NB4 (cell line): ENCODE results near the gene ARHGAP30.

Experiments used
- DNase-seq: peaks from one replicate; pipeline ENCODE4 v3.0.0; 2010; ENCODE audit warnings: low read depth
- H3K4me3 ChIP-seq: one replicate; pipeline ENCODE4 v1.5.1; 2011; ENCODE audit warnings: mild to moderate bottlenecking, low read depth, low read length, moderate library complexity
- TF ChIP-seq, protein P1 (sequence below): IDR thresholded peaks from one replicate; pipeline ENCODE4 v1.5.1; 2012; ENCODE audit warnings: low read depth, low read length
- TF ChIP-seq, protein P2 (sequence below): IDR thresholded peaks from 2 replicates; pipeline ENCODE4 v1.6.1; 2011; ENCODE audit warnings: low read depth, low read length

The ARHGAP30 gene

DNA sequence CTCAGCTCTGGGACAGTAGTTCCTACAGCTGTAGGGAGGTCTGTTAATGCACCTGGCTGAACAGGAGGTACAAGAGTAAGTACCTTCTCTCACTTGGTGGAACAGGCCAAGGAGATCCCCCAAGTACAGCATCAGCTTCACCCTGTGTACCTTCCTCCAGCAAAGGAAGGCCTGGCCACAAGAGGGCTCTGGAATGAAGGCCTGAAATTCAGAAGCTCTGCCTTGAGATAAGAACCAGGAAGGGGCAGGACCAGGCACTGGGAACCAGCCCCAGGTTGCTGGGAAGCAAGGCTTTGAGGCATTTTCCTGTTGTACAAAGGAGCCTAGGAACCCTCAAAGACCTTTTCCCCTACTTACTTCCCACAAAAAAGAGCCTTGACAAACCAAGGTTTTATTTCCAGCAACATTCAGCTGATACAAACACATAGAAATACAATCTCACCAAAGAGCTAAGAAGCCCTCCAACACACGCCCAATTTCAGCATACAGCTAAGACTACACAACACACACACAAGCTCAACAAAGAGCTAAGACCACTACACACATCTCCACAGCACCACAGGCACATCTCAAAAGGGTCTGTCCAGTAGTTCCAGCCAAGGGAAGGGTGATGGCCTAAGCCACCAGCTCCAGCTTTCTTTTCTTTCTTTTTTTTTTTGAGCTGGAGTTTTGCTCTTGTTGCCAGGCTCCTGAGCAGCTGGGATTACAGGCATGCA lies 72.2 kb downstream of the ARHGAP30 start:
- DNase-seq, result peak; percentile 68
- TF ChIP-seq, protein P1, sequence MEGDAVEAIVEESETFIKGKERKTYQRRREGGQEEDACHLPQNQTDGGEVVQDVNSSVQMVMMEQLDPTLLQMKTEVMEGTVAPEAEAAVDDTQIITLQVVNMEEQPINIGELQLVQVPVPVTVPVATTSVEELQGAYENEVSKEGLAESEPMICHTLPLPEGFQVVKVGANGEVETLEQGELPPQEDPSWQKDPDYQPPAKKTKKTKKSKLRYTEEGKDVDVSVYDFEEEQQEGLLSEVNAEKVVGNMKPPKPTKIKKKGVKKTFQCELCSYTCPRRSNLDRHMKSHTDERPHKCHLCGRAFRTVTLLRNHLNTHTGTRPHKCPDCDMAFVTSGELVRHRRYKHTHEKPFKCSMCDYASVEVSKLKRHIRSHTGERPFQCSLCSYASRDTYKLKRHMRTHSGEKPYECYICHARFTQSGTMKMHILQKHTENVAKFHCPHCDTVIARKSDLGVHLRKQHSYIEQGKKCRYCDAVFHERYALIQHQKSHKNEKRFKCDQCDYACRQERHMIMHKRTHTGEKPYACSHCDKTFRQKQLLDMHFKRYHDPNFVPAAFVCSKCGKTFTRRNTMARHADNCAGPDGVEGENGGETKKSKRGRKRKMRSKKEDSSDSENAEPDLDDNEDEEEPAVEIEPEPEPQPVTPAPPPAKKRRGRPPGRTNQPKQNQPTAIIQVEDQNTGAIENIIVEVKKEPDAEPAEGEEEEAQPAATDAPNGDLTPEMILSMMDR, result peak; percentile 80
- TF ChIP-seq, protein P2, sequence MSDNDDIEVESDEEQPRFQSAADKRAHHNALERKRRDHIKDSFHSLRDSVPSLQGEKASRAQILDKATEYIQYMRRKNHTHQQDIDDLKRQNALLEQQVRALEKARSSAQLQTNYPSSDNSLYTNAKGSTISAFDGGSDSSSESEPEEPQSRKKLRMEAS, result no peak
- H3K4me3 ChIP-seq, result no peak overlapping the region
